ENCODE data around the gene MCUB. TPM values are rescaled to one million over a fixed set of nuclear protein-coding genes. Genes with fewer than 3 reads are reported as not detected.
"Not testable (repeated sequence)": the region's sequence is repeated elsewhere in the genome, so short reads cannot be mapped to it uniquely, and the experiment has no call there.

Gene MCUB
- polyA plus RNA-seq, 1 donor from 2014 or later: 151 TPM

DNA sequence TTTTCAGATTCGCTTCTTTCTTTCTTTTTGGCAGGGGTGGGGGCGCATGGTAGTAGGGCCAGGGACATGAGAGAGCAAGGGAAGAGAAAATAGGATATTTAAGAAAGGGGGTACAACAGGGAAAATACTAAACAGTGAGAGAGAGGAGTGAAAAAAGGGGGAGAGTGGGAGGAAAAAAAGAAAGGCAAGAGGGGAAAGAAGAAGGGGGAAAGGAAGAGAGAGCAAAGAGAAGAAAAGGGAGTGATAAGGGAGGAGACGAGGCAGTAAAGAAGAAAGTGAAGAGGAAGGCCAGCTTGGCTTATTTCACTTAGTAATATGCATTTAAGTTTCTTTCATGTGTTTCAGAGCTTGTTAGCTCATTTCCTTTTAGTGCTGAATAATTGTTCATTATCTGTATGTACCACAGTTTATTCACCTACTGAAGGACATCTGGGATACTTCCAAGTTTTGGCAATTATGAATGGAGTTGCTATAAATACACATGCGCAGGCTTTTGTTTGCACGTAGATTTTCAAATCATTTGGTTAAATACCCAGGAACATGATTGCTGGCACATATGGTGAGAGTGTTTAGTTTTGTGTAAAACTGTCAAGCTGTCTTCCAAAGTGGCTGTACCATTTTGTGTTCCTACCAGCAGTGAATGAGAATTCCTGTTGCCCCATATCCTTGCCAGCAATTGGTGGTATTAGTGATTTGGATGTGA, 105.9 kb downstream of the MCUB start:
- H3K4me3 Mint-ChIP-seq: no peak overlapping the region
- peaks cover 2 to 14% (median 4%) of the 10 kb centered on the region in 3 donors for H3K4me1 Mint-ChIP-seq

GRCh38 chr4:109671350-109671749, 111.3 kb downstream of the MCUB start:
- Mint-ChIP-seq H3K4me1 (peaks cover 6 to 14% (median 7%) of the 10 kb centered on the region in 3 donors), H3K4me3 (peak overlapping the region in 1 of 4 donors; percentile 18), H3K9me3 (no peaks in the 10 kb centered on the region), H3K27me3 (no peaks in the 10 kb centered on the region), H3K36me3 (peaks cover 9% of the 10 kb centered on the region), H3K27ac (no peak overlapping the region)

More for the DNA sequence above, 105.9 kb downstream of the MCUB start:
- Mint-ChIP-seq H3K9me3 (no peaks in the 10 kb centered on the region), H3K27ac (peak overlapping the region in 1 of 3 donors; percentile 80), H3K27me3 (no peaks in the 10 kb centered on the region), H3K36me3 (peaks cover 3% of the 10 kb centered on the region)

DNA sequence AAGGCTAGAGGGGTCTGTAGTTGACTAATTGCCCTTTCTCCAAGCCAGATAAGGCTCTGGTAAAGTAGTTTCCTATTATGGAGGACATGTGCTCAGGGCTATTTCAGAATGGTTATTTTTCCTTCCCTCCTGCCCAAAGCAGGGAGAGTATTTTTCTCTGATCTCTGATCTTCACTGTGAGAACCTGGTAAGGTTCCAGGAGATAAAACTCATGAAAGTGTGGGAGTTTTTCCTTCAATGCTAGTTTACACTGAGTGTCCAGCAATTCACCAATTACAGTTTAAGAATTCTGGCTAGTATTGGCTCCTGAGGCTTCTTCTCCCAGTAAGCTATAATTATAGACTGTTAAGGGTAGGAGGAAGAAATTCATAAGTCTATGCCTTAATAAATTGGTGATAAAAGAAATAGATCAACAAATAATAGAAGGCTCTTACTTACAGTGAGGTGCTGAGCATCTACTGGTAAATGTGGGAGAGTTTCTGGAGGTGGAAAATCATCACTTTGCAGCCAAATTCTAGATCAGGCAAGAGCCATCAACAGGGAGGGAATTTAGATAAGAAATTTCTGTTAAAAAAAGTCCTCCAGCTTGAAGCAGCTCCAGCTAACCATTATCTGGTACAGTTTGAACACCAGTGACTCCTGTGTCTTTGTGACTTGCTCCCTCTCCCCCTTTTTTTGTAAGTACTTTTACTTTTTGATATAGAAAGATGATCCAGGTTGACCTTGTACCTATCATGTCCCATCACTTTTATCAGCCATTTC, 112.3 kb downstream of the MCUB start:
- H3K27ac Mint-ChIP-seq: no peak overlapping the region
- H3K36me3 Mint-ChIP-seq: peaks cover 12% of the 10 kb centered on the region
- H3K9me3 Mint-ChIP-seq: no peaks in the 10 kb centered on the region
- H3K27me3 Mint-ChIP-seq: no peaks in the 10 kb centered on the region
- H3K4me3 Mint-ChIP-seq: no peak overlapping the region
- peaks cover 5 to 14% (median 9%) of the 10 kb centered on the region in 3 donors for H3K4me1 Mint-ChIP-seq

DNA sequence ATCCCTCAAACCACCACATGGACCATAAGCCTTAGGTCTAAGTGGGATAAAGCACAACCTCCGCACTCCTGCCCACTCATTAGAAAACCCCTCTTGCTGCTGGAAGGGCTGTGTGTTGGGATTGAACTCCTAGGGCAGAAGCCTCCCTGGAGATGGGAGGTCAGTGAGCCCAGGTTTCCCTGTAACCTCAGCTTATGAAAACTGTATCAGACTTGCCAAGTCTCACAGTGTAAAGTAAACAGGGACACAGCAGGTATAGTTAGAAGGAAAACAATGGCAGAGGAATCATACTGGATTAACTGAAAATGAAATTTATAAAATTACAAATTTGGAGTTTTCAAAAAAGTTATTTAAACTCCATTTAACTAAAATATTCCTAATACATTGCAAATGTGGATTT, 113.3 kb downstream of the MCUB start:
- Mint-ChIP-seq H3K4me3 (no peak overlapping the region), H3K27me3 (no peaks in the 10 kb centered on the region), H3K9me3 (no peaks in the 10 kb centered on the region), H3K36me3 (peaks cover 10% of the 10 kb centered on the region), H3K4me1 (peaks cover 5 to 10% (median 8%) of the 10 kb centered on the region in 3 donors), H3K27ac (peak overlapping the region in 1 of 3 donors; percentile 80)

DNA sequence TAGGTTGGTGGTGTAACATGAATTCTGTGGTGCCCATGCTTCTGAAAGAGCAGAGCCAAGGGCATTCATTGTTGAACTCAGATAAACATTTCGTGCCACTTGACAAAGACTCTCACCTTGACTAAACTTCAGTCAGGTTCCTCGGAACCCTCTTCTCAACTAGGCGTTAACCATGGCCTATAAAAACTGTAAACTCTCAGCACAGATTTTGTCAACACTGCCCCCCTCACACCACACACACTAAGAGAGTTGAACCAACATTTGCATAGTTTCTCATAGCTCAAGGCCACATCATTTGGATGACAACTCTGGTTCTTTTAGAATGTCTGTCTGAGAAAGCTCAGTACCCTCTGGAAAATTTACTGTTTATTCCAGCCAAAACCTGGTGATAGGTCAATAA, 115.1 kb downstream of the MCUB start:
- H3K9me3 Mint-ChIP-seq: no peaks in the 10 kb centered on the region
- peaks cover 10% of the 10 kb centered on the region for H3K36me3 Mint-ChIP-seq
- H3K4me1 Mint-ChIP-seq: peaks cover 0 to 7% (median 3%) of the 10 kb centered on the region in 3 donors
- no peaks in the 10 kb centered on the region for H3K27me3 Mint-ChIP-seq
- H3K27ac Mint-ChIP-seq: no peak overlapping the region
- H3K4me3 Mint-ChIP-seq: no peak overlapping the region

GRCh38 chr4:109675843-109676242, 115.8 kb downstream of the MCUB start:
- H3K4me3 Mint-ChIP-seq: no peak overlapping the region
- peaks cover 10% of the 10 kb centered on the region for H3K36me3 Mint-ChIP-seq
- H3K9me3 Mint-ChIP-seq: no peaks in the 10 kb centered on the region
- peak overlapping the region in 1 of 3 donors; percentile 60 for H3K27ac Mint-ChIP-seq
- no peaks in the 10 kb centered on the region for H3K27me3 Mint-ChIP-seq
- H3K4me1 Mint-ChIP-seq: peaks cover 0 to 7% (median 3%) of the 10 kb centered on the region in 3 donors

DNA sequence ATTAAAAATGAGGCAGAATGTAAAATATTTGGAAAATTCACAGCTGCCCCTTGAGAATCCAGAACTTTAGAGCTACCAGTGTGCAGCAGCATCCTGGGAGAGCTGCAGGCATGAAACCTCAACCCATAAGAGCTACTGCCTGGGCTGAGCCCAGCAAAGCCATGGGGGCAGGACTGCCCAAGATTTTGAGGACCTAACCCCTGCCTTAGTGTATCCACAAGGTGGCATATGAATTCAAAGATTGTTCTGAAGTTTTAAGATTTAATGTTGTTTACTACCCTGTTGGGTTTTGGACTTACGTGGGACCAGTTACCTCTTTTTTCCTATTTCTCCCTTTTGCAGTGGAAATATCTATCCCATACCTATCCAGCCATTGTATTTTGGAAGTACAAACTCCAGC, 116.8 kb downstream of the MCUB start:
- Mint-ChIP-seq H3K36me3 (peaks cover 3% of the 10 kb centered on the region), H3K4me3 (no peak overlapping the region), H3K4me1 (peaks cover 0 to 3% (median 3%) of the 10 kb centered on the region in 3 donors), H3K27me3 (no peaks in the 10 kb centered on the region), H3K27ac (peak overlapping the region in 2 of 3 donors; percentile 8 to 80), H3K9me3 (no peaks in the 10 kb centered on the region)

GRCh38 chr4:109678472-109678871, 118.4 kb downstream of the MCUB start:
- H3K9me3 Mint-ChIP-seq, H3K27ac Mint-ChIP-seq, H3K4me1 Mint-ChIP-seq, H3K27me3 Mint-ChIP-seq, H3K36me3 Mint-ChIP-seq, H3K4me3 Mint-ChIP-seq: not testable (repeated sequence)

- not testable (repeated sequence) for H3K4me3 Mint-ChIP-seq, H3K27ac Mint-ChIP-seq, H3K36me3 Mint-ChIP-seq, H3K9me3 Mint-ChIP-seq, H3K27me3 Mint-ChIP-seq
- peaks cover 3 to 12% (median 11%) of the 10 kb centered on the region in 3 donors for H3K4me1 Mint-ChIP-seq
Observed at GRCh38 chr4:109678925-109679324, 118.9 kb downstream of the MCUB start.

DNA sequence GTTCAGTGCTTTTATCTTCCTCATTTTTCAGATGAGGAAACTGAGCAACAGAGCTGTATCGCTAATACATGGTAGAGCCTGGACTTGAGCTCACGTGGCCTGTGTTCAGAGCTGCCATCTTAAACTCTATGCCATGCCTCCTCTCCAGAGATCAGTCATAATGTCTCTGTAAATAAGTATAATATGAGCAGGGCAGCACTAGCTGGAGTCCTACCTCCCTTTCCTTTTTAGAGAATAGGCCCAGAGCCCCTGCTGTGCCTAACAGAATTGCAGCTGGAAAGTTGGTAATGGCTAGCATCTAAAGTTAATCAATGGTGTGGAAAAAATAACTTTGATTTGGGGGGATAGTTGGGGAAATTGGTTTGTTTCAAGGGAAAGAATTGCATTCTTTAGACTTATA, 122.8 kb downstream of the MCUB start:
- Mint-ChIP-seq H3K4me1 (peaks cover 4 to 11% (median 11%) of the 10 kb centered on the region in 3 donors), H3K4me3 (no peak overlapping the region), H3K27ac (peak overlapping the region in 2 of 3 donors; percentile 19 to 77), H3K36me3 (peaks cover 9% of the 10 kb centered on the region), H3K9me3 (no peaks in the 10 kb centered on the region), H3K27me3 (no peaks in the 10 kb centered on the region)

- Mint-ChIP-seq H3K9me3 (no peaks in the 10 kb centered on the region), H3K36me3 (peaks cover 9% of the 10 kb centered on the region), H3K4me3 (peak overlapping the region in 1 of 4 donors; percentile 5), H3K27me3 (no peaks in the 10 kb centered on the region), H3K27ac (peak overlapping the region; percentile 20 to 77 (median 26)), H3K4me1 (peaks cover 4 to 11% (median 11%) of the 10 kb centered on the region in 3 donors)
Observed at GRCh38 chr4:109683621-109684253, 123.7 kb downstream of the MCUB start.

GRCh38 chr4:109684727-109685126, 124.7 kb downstream of the MCUB start:
- H3K36me3 Mint-ChIP-seq: peaks cover 9% of the 10 kb centered on the region
- H3K4me1 Mint-ChIP-seq: peaks cover 4 to 11% (median 11%) of the 10 kb centered on the region in 3 donors
- no peak overlapping the region for H3K4me3 Mint-ChIP-seq
- H3K27ac Mint-ChIP-seq: peak overlapping the region; percentile 3 to 74 (median 44)
- H3K27me3 Mint-ChIP-seq: no peaks in the 10 kb centered on the region
- no peaks in the 10 kb centered on the region for H3K9me3 Mint-ChIP-seq

DNA sequence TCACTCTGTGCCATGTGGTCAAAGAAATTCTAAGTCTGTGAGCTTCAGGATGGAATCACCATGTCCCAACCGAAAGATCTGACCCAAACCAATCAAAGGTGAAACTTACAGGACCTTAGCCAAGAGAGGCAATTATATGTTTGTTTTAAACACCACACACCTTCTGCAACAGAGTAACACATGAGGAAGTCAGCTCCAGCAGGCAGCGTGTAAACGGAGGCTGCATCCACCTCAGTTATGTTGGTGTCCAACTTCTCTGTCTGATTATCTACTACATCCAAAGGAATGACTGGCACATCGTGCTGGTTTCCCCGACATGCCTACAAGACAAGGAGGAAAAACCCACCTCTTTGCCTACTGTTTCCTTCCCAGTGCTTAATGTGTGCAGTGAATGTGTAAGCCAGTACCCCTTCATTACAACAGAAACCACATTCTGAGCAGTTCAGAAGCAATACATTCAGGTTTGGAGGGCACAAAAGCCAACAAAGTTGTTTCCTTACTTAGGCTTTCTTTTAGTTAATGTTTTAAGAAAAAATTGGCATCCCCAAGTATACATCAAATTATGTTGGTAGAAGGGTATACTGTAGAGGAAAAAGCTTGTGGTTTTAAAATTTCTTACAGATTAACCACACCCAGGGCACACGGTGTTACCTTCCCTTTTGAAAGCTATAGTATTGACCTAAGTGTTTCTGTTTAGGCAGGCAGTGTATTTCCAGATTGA, 130.8 kb downstream of the MCUB start:
- peak overlapping the region in 2 of 4 donors; percentile 63 to 69 for H3K4me3 Mint-ChIP-seq
- H3K9me3 Mint-ChIP-seq: no peaks in the 10 kb centered on the region
- peak overlapping the region in 2 of 3 donors; percentile 20 to 80 for H3K27ac Mint-ChIP-seq
- H3K36me3 Mint-ChIP-seq: peaks cover 9% of the 10 kb centered on the region
- H3K4me1 Mint-ChIP-seq: peaks cover 17 to 23% (median 18%) of the 10 kb centered on the region in 3 donors
- H3K27me3 Mint-ChIP-seq: no peaks in the 10 kb centered on the region

DNA sequence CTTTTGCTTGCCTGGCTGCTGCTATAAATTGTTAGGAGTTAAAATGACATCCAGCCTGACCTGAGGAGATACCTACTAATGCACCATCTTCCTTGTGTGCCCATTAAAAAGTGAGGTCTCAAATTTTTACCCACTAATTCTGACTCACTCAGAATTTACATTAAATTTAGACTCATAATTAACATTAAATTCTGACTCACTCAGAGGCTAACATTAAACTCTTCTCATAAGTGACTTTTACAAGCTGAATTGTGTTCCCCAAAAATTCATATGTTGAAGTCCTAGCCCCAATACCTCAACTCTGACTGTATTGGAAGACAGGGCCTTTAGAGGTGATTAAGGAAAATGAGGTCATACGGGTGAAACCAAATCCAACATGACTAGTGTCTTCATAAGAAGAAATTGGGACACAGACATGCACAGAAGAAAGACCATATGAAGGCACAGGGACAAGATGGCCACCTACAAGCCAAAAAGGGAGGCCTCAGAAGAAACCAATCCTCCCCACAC, 131.4 kb downstream of the MCUB start:
- peaks cover 9% of the 10 kb centered on the region for H3K36me3 Mint-ChIP-seq
- H3K4me1 Mint-ChIP-seq: peaks cover 18 to 26% (median 20%) of the 10 kb centered on the region in 3 donors
- H3K9me3 Mint-ChIP-seq: no peaks in the 10 kb centered on the region
- peak overlapping the region in 1 of 3 donors; percentile 20 for H3K27ac Mint-ChIP-seq
- no peaks in the 10 kb centered on the region for H3K27me3 Mint-ChIP-seq
- H3K4me3 Mint-ChIP-seq: peak overlapping the region in 2 of 4 donors; percentile 14 to 69
